ENCODE measurements around the gene MARCHF3.
"Not testable (repeated sequence)": the region's sequence is repeated elsewhere in the genome, so short reads cannot be mapped to it uniquely, and the experiment has no call there.

The MARCHF3 gene

GRCh38 chr5:126877602-126878001 lies 152.8 kb downstream of the MARCHF3 start:
- no peak for DNase-seq (ENCODE audit: low read depth, low spot score)

- no peak for DNase-seq (ENCODE audit: low read depth, low spot score)
These were observed 155.0 kb downstream of the MARCHF3 start for GRCh38 chr5:126875303-126875785.

- DNase-seq (ENCODE audit: low read depth, low spot score): no peak
These were observed 157.6 kb downstream of the MARCHF3 start for GRCh38 chr5:126872561-126873354.

GRCh38 chr5:126871441-126871840 lies 158.9 kb downstream of the MARCHF3 start:
- no peak for DNase-seq (ENCODE audit: low read depth, low spot score)

DNA sequence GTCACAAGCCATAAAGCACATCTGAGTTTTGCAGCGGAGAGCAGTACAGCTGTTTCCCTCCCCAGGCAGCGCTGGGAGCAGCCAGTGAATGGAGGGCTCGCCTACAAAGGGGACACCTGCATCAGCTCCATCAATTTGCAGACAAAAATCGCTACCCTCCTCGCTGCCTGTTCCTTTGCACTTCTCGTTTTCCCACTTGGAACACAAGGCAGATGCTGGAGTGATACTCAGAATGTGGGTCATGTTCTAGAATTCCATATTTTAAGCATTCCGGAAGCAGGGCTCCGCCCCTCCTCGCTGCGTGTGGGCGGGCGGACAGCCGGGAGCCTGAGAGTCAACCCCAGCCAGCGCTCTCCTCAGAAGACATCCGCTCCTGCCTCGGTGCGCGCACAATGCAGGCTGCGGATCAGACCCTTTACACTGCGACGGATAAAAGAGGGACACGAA lies 161.3 kb downstream of the MARCHF3 start:
- no peak for DNase-seq (ENCODE audit: low read depth, low spot score)

DNA sequence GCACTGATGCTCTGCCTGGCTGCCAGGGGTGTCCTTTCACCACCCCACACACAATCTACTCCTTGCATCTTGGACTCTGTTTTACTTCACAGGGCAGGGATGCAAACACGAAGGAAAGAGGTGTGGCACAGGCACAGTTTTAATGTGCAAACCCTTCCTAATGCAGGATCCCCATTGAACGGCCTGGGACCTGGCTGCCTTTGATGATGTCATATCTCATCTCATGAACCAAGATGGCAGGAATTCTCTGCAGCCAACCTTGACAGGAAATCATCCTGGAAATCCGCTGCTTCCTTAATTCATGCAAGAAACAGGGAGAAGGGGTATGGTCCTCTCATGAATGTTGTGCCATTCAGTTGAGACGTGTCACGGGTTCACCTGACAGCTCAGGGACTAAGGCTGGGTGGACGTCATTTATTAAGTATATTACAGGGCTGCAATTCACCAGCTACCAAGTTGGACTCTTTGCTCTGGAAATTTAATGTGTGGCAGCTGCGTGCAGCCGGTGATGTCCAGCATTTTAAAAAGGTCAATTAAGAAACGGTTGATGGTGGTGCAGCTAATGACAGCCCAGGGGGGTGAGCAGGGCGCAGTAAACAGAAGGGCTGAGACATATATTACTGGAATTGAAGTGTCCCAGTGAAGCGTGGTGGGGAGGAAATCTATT lies 161.9 kb downstream of the MARCHF3 start:
- no peak for DNase-seq (ENCODE audit: low read depth, low spot score)

GRCh38 chr5:126866851-126867636 lies 163.3 kb downstream of the MARCHF3 start:
- no peak for DNase-seq (ENCODE audit: low read depth, low spot score)

DNA sequence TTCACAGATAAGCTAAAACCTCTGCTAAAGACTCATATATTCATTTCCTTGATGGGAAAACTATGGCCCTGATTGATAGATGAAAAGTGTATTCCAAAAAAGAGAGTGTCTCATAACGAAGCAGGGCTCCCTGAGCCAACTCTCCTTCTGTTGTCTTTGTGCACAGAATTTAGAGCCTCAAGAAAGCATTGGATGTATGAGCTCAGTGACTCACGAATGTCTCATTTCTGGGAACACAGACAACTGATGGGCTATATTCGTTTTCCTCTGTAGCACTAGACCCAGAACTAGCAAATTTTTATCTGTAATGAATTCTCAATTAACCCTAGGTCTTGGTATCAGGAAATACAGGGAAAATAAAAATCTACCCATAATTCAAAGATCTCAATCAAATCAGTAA lies 165.1 kb downstream of the MARCHF3 start:
- DNase-seq (ENCODE audit: low read depth, low spot score): no peak

DNA sequence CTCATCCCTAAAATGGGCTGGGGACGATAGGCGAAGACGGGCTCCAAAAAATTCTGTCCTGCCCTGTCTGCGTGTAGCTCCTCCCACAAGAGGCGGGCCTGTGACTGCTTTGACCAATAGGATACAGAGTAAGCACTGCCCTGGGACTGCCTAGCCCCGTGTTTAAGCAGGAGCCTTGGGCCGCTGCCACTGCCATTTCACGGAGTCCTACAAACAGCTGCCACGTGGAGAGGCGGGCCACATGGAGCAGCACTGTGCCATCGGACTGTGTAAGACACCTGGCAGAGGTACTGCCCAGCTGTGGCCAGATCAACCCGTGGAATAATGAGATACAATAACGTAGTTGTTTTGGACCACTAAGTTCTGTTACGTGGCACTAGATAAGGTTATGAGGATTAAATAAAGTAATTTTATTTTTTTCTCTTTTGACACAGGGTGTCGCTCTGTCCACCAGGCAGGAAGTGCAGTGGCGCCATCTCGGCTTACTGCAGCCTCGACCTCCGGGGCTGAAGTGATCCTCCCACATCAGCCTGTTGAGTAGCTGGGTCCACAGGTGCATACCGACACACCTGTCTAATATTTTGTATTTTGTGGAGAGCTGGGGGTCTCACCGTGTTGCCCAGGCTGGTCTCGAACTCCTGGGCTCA lies 166.2 kb downstream of the MARCHF3 start:
- DNase-seq (ENCODE audit: low read depth, low spot score): no peak

GRCh38 chr5:126863402-126863801 lies 167.0 kb downstream of the MARCHF3 start:
- DNase-seq (ENCODE audit: low read depth, low spot score): no peak

- no peak for DNase-seq (ENCODE audit: low read depth, low spot score)
These were observed 171.9 kb downstream of the MARCHF3 start for GRCh38 chr5:126858441-126858840.

DNA sequence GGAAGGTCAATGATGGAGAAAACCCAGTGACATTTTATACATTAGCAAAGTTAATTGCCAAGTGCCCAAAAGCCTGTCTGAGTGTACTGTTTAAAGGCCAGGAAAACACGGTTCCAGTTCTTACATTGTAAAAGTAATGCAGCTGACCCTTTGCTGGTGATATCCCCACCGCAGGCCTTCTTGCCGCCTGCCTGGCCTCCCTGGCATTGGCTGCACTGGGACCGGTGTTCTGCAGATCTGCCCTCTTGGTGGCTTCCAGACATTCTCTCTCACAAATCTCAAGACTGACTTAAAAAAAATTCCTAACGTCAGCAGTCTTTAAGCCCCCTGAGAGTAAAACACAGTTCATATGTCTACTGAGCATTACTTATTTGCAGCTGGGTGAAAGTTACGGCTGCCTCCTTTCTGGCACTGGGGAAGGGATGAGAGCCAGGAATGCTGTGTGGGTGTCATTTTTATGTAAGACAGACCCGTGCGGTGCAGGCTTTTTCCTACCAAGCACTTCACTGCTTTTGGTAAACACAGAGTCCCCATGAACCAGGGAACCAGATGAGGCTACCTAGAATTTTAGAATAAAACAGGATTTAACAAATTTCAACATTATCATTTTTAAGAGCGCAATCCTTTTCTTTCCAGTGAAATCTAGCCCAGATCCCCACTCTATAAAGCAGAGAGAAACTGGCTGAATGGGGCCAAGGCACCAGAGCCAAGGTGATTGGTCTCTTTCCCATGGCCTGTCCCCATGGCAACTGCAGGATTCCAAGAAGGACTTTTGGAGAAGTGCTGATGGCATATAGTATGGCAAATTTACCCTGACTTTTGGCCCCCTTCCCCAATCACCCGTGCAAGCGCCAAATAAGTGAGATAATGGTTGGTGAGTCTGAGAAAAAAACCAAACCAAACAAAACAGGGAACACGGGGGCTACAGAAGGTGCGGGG lies 172.6 kb downstream of the MARCHF3 start:
- no peak for DNase-seq (ENCODE audit: low read depth, low spot score)

GRCh38 chr5:126855266-126855665 lies 175.1 kb downstream of the MARCHF3 start:
- DNase-seq (ENCODE audit: low read depth, low spot score): no peak

DNA sequence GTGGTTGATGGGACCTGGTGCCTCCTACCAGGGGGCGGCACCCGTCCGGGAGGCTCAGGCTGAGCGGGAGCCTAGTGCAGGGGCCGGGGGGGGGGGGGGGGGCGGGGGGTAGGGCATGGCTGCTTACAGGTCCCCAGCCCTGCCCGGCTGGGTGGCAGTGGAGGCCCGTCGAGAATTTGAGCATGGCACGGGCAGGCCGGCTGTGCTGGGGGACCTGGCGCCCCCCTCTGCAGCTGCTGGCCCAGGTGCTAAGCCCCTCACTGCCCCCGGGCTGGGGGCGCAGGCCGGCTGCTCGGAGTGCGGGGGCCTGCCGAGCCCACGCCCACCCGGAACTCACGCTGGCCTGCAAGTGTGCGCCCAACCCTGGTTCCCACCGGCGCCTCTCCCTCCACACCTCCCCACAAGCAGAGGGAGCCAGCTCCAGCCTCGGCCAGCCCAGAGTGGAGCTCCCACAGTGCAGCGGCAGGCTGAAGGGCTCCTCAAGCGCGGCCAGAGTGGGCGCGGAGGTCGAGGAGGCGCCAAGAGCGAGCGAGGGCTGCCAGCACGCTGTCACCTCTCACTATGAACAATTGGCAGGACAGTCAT lies 175.7 kb downstream of the MARCHF3 start:
- no peak for DNase-seq (ENCODE audit: low read depth, low spot score)

DNA sequence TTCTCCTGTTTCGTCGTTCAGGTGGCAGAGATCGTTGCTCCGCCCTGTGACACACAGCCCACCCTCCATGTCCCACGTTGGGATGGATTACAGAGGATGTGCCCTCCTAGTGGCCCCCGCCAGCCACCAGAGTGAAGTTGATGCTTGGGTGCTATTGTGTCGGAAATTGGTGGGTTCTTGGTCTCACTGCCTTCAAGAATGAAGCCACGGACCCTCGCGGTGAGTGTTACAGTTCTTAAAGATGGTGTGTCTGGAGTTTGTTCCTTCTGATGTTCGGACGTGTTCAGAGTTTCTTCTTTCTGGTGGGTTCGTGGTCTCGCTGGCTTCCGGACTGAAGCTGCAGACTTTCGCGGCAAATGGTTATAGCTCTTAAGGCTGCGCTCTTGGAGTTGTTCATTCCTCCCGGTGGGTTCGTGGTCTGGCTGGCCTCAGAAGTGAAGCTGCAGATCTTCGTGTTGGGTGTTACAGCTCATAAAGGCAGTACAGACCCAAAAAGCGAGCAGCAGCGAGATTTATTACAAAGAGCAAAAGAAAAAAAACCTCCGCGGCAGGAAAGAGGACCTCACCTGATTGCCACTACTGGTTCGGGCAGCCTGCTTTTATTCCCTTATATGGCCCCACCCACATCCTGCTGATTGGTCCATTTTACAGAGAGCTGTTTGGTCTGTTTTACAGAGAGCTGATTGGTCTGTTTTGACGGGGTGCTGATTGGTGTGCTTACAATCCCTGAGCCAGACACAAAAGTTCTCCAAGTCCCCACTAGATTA lies 176.6 kb downstream of the MARCHF3 start:
- DNase-seq (ENCODE audit: low read depth, low spot score): not testable (repeated sequence)

DNA sequence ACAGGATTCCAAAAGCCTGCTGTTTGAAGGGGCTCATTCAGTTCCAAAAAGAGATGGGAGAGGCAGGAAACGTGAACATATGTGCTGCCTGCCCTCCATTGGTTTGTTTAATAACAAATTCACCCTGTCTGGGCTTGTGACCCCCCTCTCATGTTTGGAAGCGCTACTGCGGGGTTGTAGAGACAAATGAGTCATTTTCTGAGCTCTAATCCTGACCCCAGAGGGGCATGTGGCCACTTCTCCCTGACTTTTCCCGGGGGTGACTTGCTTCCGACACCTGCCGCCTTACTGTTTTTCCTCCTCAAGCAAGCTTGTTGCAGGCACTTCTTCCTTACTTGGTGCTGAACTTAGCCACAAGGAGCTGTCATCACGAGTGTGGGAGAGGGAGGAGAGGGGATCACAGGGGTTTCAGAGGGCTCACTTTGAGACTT lies 177.5 kb downstream of the MARCHF3 start:
- no peak for DNase-seq (ENCODE audit: low read depth, low spot score)

DNA sequence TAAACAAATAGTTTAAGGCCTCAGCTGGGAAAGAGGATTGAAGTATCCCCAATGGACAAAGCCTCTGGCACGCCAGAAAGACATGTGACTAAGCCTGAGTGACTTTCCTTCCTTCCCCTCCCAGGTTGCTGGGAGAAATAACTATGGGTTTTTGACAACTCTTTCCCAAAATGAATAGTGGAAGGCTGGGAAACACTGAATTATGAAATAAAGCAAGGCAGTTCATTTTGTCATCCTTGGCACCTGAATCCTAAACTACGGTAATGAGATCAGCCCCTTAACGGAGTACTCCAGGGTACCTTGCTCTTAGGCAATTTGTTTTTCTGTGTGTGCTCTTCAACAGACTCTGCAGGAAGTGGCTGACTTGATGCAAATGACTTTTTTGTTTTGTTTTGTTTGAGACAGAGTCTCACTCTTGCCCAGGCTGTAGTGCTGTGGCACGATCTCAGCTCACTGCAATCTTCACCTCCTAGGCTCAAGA lies 178.2 kb downstream of the MARCHF3 start:
- DNase-seq (ENCODE audit: low read depth, low spot score): no peak

GRCh38 chr5:126851501-126852011 lies 178.8 kb downstream of the MARCHF3 start:
- DNase-seq (ENCODE audit: low read depth, low spot score): no peak

DNA sequence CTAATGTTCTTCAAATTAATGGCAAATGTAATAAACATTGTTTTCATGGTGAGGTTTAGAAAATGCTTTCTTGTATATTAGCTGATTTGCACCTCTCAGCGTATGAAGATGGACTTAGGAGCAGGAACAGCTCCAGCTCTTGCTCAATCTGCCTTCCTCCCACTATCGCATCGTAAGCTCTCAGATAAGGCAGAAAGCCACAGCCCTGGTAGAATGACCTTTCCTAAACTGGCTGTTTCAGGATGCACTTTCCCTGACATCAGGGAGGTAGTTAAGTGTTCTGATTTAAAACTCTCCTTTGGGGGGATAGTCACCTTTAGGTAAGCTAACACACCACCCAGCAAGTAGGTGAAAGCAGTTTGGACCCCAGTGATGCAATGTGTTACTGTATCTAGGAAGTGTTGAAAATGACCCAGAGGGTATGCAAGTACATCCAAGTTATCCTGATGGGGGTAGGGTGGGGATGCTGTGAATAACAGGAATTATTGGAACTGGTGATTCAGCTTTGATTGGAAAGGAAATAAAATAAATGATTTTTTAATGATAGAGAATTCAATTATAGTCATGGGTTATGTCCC lies 181.2 kb downstream of the MARCHF3 start:
- DNase-seq (ENCODE audit: low read depth, low spot score): no peak

Measured in activated CD4-positive, CD25-positive, alpha-beta regulatory T cell treated with anti-CD3 and anti-CD28 coated beads, Interleukin-2, amount 50 U/mL, for 16 hours (primary cell).